Trophoblast cell (in vitro differentiated cells and primary cell): ENCODE measurements around the gene RABL6.
"Not testable (repeated sequence)": the region's sequence is repeated elsewhere in the genome, so short reads cannot be mapped to it uniquely, and the experiment has no call there.

Source experiments
- DNase-seq, 2 donors: peaks; one replicate each; pipeline ENCODE4 v3.0.0-alpha.2; 2016
- H2AFZ ChIP-seq: 2 replicates; pipeline ENCODE4 v1.6.1; 2013; ENCODE audit warnings: low read length, moderate library complexity, mild to moderate bottlenecking; ENCODE audit not compliant: insufficient read depth, poor library complexity
- H2AK5ac ChIP-seq: 2 replicates; pipeline ENCODE4 v1.6.1; 2013; ENCODE audit warnings: mild to moderate bottlenecking, low read length
- H2BK120ac ChIP-seq: 2 replicates; pipeline ENCODE4 v1.6.1; 2013; ENCODE audit warnings: low read length, mild to moderate bottlenecking, moderate library complexity; ENCODE audit not compliant: insufficient read depth, poor library complexity
- H2BK12ac ChIP-seq: 2 replicates; pipeline ENCODE4 v1.6.1; 2013; ENCODE audit warnings: mild to moderate bottlenecking, low read length, moderate library complexity
- H2BK5ac ChIP-seq: 2 replicates; pipeline ENCODE4 v1.6.1; 2013; ENCODE audit warnings: low read length, low read depth, moderate library complexity, mild to moderate bottlenecking; ENCODE audit not compliant: poor library complexity
- H3K14ac ChIP-seq: 2 replicates; pipeline ENCODE4 v1.6.1; 2013; ENCODE audit warnings: mild to moderate bottlenecking, low read length
- H3K18ac ChIP-seq: 2 replicates; pipeline ENCODE4 v1.6.1; 2013; ENCODE audit warnings: mild to moderate bottlenecking, low read length
- H3K23ac ChIP-seq: 2 replicates; pipeline ENCODE4 v1.6.1; 2013; ENCODE audit warnings: low read length
- H3K27ac ChIP-seq: 2 replicates; pipeline ENCODE4 v1.5.1; 2013; ENCODE audit warnings: low read depth, mild to moderate bottlenecking, inconsistent platforms, low read length, moderate library complexity
- H3K27me3 ChIP-seq: 2 replicates; pipeline ENCODE4 v1.6.1; 2013; ENCODE audit warnings: inconsistent platforms, mild to moderate bottlenecking, low read length, moderate library complexity; ENCODE audit not compliant: insufficient read depth
- H3K36me3 ChIP-seq, 2 experiments: 1 replicate in 1 of 2; 2 replicates in 1 of 2; pipeline ENCODE4 v1.6.1; 2013; ENCODE audit warnings: low read length in 2 of 2, mild to moderate bottlenecking in 2 of 2, moderate library complexity in 1 of 2; ENCODE audit not compliant: insufficient read depth in 2 of 2, control insufficient read depth in 1 of 2
- H3K4ac ChIP-seq: 2 replicates; pipeline ENCODE4 v1.6.1; 2013; ENCODE audit warnings: low read depth, mild to moderate bottlenecking, low read length, moderate library complexity
- H3K4me1 ChIP-seq, 2 experiments: 1 replicate in 1 of 2; 2 replicates in 1 of 2; pipeline ENCODE4 v1.6.1; 2013; ENCODE audit warnings: low read length in 2 of 2, mild to moderate bottlenecking in 2 of 2, moderate library complexity in 1 of 2; ENCODE audit not compliant: insufficient read depth in 2 of 2, control insufficient read depth in 1 of 2
- H3K4me2 ChIP-seq: 2 replicates; pipeline ENCODE4 v1.6.1; 2013; ENCODE audit warnings: inconsistent platforms, mild to moderate bottlenecking, low read length, moderate library complexity
- H3K4me3 ChIP-seq: 2 replicates; pipeline ENCODE4 v1.5.1; 2013; ENCODE audit warnings: mild to moderate bottlenecking, low read depth, low read length, inconsistent platforms
- H3K79me1 ChIP-seq: one replicate; pipeline ENCODE4 v1.6.1; 2013; ENCODE audit warnings: low read length
- H3K79me2 ChIP-seq: 2 replicates; pipeline ENCODE4 v1.6.1; 2013; ENCODE audit warnings: low read length, mild to moderate bottlenecking; ENCODE audit not compliant: control insufficient read depth, insufficient read depth, poor library complexity
- H3K9ac ChIP-seq: 2 replicates; pipeline ENCODE4 v1.6.1; 2013; ENCODE audit warnings: mild to moderate bottlenecking, low read length
- H3K9me3 ChIP-seq: 2 replicates; pipeline ENCODE4 v1.6.1; 2013; ENCODE audit warnings: low read depth, mild to moderate bottlenecking, control low read depth, inconsistent platforms, low read length; ENCODE audit not compliant: insufficient read depth
- H4K12ac ChIP-seq: 2 replicates; pipeline ENCODE4 v1.6.1; 2013; ENCODE audit warnings: low read depth, mild to moderate bottlenecking, low read length, moderate library complexity
- H4K8ac ChIP-seq: 2 replicates; pipeline ENCODE4 v1.6.1; 2013; ENCODE audit warnings: low read depth, mild to moderate bottlenecking, low read length, moderate library complexity
- H4K91ac ChIP-seq: one replicate; pipeline ENCODE4 v1.6.1; 2013; ENCODE audit warnings: low read depth, mild to moderate bottlenecking, low read length, moderate library complexity
- WGBS: extraction: QIAGEN DNeasy Blood & Tissue Kit; methylation state at CpG from one replicate; pipeline ENCODE4 v1.1.7; 2013; ENCODE audit warnings: missing lambda C conversion rate; ENCODE audit not compliant: insufficient read length, insufficient coverage; ENCODE audit errors: extremely low coverage; 5-methylcytosine and 5-hydroxymethylcytosine counted together

RABL6 gene

GRCh38 chr9:136784997-136785361 is 22.8 kb upstream of the RABL6 start:
- H2BK5ac ChIP-seq = no peak overlapping the region
- no peak overlapping the region for H4K8ac ChIP-seq
- DNase-seq = no peak
- H3K27ac ChIP-seq = no peak overlapping the region
- no peak overlapping the region for H3K4me3 ChIP-seq
- H2BK120ac ChIP-seq = no peak overlapping the region
- no peak overlapping the region for H3K23ac ChIP-seq
- WGBS = no CpG with 5 or more reads among the region's 6 CpGs
- H3K4ac ChIP-seq = no peak overlapping the region
- no peak overlapping the region for H2BK12ac ChIP-seq
- no peaks in the 10 kb centered on the region for H3K36me3 ChIP-seq
- H3K27me3 ChIP-seq = no peaks in the 10 kb centered on the region
- no peak overlapping the region for H3K9ac ChIP-seq
- H3K79me2 ChIP-seq = no peaks in the 10 kb centered on the region
- no peak overlapping the region for H3K18ac ChIP-seq
- no peak overlapping the region for H3K14ac ChIP-seq
- H3K4me1 ChIP-seq = peaks cover 3 to 6% of the 10 kb centered on the region in 2 experiments
- H2AFZ ChIP-seq = no peak overlapping the region
- H3K4me2 ChIP-seq = no peak overlapping the region
- H2AK5ac ChIP-seq = no peak overlapping the region
- no peak overlapping the region for H4K91ac ChIP-seq
- no peak overlapping the region for H4K12ac ChIP-seq
- H3K79me1 ChIP-seq = peaks cover 3% of the 10 kb centered on the region
- no peaks in the 10 kb centered on the region for H3K9me3 ChIP-seq

GRCh38 chr9:136785565-136786355 is 22.0 kb upstream of the RABL6 start:
- H3K9ac ChIP-seq, H4K12ac ChIP-seq, H3K4me3 ChIP-seq, H3K36me3 ChIP-seq, H3K79me2 ChIP-seq, H3K4ac ChIP-seq, H3K18ac ChIP-seq, H3K27me3 ChIP-seq, H4K8ac ChIP-seq, H3K14ac ChIP-seq, H2BK120ac ChIP-seq, H3K79me1 ChIP-seq, H2BK12ac ChIP-seq, H3K23ac ChIP-seq, H2BK5ac ChIP-seq, H2AFZ ChIP-seq, DNase-seq, H3K4me1 ChIP-seq, H3K4me2 ChIP-seq, H3K27ac ChIP-seq, H4K91ac ChIP-seq, H2AK5ac ChIP-seq, H3K9me3 ChIP-seq: not testable (repeated sequence)
- no CpG with 5 or more reads among the region's 23 CpGs for WGBS

- H3K9me3 ChIP-seq = no peaks in the 10 kb centered on the region
- H3K18ac ChIP-seq = no peak overlapping the region
- H4K8ac ChIP-seq = no peak overlapping the region
- H3K9ac ChIP-seq = no peak overlapping the region
- H2BK12ac ChIP-seq = no peak overlapping the region
- H4K12ac ChIP-seq = no peak overlapping the region
- no peak overlapping the region for H3K23ac ChIP-seq
- no CpG with 5 or more reads among the region's 10 CpGs for WGBS
- no peak overlapping the region for H3K27ac ChIP-seq
- peaks cover 3% of the 10 kb centered on the region for H3K79me2 ChIP-seq
- no peak overlapping the region for H2BK120ac ChIP-seq
- no peak overlapping the region for H3K14ac ChIP-seq
- DNase-seq = no peak
- H3K4me3 ChIP-seq = no peak overlapping the region
- H2AK5ac ChIP-seq = no peak overlapping the region
- H3K4me1 ChIP-seq = peaks cover 3 to 7% of the 10 kb centered on the region in 2 experiments
- H2AFZ ChIP-seq = no peak overlapping the region
- peaks cover 6% of the 10 kb centered on the region for H3K79me1 ChIP-seq
- H3K4ac ChIP-seq = no peak overlapping the region
- no peak overlapping the region for H4K91ac ChIP-seq
- no peaks in the 10 kb centered on the region for H3K27me3 ChIP-seq
- no peak overlapping the region for H3K4me2 ChIP-seq
- H3K36me3 ChIP-seq = no peaks in the 10 kb centered on the region
- no peak overlapping the region for H2BK5ac ChIP-seq
Observed at GRCh38 chr9:136786451-136786850, 21.3 kb upstream of the RABL6 start.

- not testable (repeated sequence) for H3K14ac ChIP-seq, H3K4me2 ChIP-seq, H2AFZ ChIP-seq, H2BK5ac ChIP-seq, H3K9ac ChIP-seq, H3K4me3 ChIP-seq, H3K4ac ChIP-seq, H3K79me1 ChIP-seq, DNase-seq, H2BK120ac ChIP-seq, H3K79me2 ChIP-seq, H3K18ac ChIP-seq, H4K8ac ChIP-seq, H3K27ac ChIP-seq, H2BK12ac ChIP-seq, H3K27me3 ChIP-seq, H3K9me3 ChIP-seq, H4K91ac ChIP-seq, H2AK5ac ChIP-seq, H3K23ac ChIP-seq, H4K12ac ChIP-seq, H3K36me3 ChIP-seq
- peaks cover 5 to 12% of the 10 kb centered on the region in 2 experiments for H3K4me1 ChIP-seq
- no CpG with 5 or more reads among the region's 4 CpGs for WGBS
Observed at GRCh38 chr9:136786983-136787382, 20.8 kb upstream of the RABL6 start.
